Left ventricle myocardium inferior (tissue), 1 donor: ENCODE measurements around the gene DUSP11. TPM values are rescaled to one million over a fixed set of nuclear protein-coding genes. Genes with fewer than 3 reads are reported as not detected.

Experiments used
- total RNA-seq: library from RNA; stranded (reverse); fragmentation: NEBNext Ultra II Directional; extraction: Animal tissue kit (Norgen Biotek cat#: 25700); gene quantifications from one replicate; pipeline ENCODE4 v1.2.1, GENCODE V29; 2021
- donor health status: DM: no; HTN: yes; CAD: no; lungs with severe emphysema.

DUSP11 gene
- total RNA-seq, 1 donor from 2014 or later: 10.6 TPM

Other genes with a start within 250 kb of the DUSP11 start
- gene NAT8, start 137.7 kb downstream of the DUSP11 start, total RNA-seq: not detected
- 30.6 TPM for gene TPRKB, start 42.8 kb downstream of the DUSP11 start, total RNA-seq
- gene C2orf78, start 4.1 kb upstream of the DUSP11 start, total RNA-seq: not detected
- gene STAMBP, start 48.9 kb upstream of the DUSP11 start, total RNA-seq: 35.5 TPM
- 1.6 TPM for gene ACTG2, start 112.9 kb upstream of the DUSP11 start, total RNA-seq
- 21.9 TPM for gene DGUOK, start 146.8 kb upstream of the DUSP11 start, total RNA-seq
- 2.3 TPM for gene TET3, start 204.8 kb upstream of the DUSP11 start, total RNA-seq